ENCODE measurements around the gene MPDU1. TPM values are rescaled to one million over a fixed set of nuclear protein-coding genes. Genes with fewer than 3 reads are reported as not detected.

MPDU1 gene
- 114 to 148 TPM (median 118 TPM) in 5 replicates for total RNA-seq (2022; extraction: Qiagen RNA extraction)

DNA sequence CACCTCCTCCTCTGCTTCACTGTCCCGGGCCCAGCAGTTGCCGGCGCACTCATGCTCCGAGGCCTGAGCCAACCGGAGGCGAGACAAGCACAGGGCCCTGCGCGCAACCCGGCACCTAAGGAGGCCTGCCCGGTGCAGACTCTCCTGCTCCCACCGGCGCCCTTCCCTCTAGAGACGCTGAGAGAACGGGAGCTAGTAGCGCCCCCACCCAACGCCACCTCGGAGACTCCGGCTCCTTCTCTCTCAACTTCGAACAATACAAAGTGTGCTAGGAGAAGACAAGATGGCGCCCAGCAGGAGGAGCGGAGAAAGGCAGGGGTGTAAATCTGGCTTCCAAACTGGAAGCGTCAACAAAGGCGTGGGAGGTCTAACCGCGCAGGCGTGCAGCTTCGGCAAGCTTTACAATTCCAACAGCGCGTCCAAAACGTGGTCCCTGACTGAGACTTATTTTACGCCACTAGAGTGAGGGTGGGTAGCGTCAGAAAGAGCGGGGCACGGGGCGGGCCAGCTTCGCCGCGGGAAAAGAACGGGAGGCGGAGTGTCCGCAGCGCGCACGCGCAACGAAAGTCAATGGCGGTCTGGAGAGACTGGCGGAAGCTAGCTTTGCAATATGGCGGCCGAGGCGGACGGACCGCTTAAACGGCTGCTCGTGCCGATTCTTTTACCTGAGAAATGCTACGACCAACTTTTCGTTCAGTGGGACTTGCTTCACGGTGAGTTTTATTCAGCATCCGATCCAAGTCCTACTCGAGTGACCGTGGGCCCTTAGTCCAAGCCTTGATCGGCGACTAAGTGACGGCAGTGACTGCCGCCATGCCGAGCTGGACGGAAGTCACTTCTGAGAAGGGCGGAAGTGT, at the start of gene MPDU1:
TSS of gene MPDU1 (plus strand) at position 600 of the 857 bp plus-strand sequence. CDS start at position 611, 11 bp downstream.

DNA sequence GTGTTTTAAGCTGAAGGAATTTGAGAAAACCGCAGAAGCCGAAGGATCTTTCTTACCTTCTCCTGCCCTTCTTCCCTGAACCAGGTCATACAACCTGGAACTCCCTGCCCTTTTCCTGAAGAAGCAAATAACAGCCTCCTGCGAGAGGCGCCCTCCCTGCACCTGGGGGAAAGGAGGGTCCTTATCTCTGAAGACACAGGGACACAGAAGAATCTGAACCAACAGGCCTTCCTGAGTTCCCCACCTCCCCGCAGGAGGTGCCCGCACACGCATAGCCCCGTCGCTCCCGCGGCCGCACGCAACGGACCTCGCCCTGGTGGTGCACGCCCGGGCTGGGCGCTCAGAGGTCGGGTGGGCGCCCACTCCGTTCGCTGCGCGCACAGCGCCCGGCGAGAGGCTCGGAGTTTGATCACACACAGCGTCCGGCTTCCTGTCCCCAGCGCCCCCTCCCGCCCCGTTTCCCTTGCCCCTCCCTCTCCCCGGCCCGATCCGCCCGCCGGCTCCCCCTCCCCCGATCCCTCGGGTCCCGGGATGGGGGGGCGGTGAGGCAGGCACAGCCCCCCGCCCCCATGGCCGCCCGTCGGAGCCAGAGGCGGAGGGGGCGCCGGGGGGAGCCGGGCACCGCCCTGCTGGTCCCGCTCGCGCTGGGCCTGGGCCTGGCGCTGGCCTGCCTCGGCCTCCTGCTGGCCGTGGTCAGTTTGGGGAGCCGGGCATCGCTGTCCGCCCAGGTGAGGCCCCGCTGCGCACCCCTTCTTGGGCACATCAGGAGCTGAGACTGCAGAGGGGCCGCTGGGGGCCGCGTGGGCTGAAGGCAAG, 34.9 kb upstream of the MPDU1 start, which contains the start of gene TNFSF12:
TSS of gene TNFSF12 (plus strand) at position 474 of the 816 bp plus-strand sequence. CDS start at position 570, 96 bp downstream.

DNA sequence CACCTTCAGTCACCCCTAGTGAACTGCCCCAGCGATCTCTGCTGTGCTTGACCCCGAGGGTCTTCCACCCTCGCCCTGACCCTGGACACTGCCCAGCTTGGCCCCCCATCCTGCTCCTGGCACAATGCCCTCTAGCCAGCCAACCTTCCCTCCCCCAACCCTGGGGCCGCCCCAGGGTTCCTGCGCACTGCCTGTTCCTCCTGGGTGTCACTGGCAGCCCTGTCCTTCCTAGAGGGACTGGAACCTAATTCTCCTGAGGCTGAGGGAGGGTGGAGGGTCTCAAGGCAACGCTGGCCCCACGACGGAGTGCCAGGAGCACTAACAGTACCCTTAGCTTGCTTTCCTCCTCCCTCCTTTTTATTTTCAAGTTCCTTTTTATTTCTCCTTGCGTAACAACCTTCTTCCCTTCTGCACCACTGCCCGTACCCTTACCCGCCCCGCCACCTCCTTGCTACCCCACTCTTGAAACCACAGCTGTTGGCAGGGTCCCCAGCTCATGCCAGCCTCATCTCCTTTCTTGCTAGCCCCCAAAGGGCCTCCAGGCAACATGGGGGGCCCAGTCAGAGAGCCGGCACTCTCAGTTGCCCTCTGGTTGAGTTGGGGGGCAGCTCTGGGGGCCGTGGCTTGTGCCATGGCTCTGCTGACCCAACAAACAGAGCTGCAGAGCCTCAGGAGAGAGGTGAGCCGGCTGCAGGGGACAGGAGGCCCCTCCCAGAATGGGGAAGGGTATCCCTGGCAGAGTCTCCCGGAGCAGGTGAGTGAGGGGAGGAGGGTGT, 24.9 kb upstream of the MPDU1 start, which contains the start of gene TNFSF13:
TSS of gene TNFSF13 (plus strand) at position 207 of the 776 bp plus-strand sequence. CDS start at position 497, 290 bp downstream.

DNA sequence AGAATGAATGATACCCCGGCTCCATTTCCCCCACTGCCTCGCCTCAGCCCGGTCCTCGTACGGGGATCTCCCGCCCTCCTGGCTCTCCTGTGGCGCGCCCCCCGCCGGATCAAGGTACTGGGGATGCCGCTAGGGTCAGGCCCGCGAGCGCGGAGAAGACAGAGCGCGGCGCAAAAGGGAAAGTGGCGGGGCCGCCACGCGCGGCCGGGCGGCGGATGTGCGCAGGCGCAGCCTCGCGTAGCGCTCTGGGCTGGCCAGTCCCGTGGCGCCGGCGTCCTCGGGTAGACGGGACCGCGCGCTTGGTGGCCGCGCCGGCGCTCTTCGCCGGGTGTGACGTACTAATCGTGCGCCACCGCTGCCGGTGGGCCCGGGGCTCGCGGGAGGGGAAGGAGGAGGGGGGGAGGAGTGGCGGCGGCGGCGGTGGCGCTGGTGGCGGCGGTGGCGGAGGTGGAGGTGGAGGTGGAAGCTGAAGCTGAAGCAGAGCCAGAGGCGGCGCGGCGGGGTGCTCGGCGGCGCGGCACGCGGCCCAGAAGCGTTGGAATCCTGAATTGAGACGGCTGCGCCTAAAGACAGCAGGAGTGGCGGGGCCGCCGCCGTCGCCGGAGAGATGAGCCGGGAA, 22.0 kb upstream of the MPDU1 start, which contains the start of gene SENP3:
TSS of gene SENP3 (plus strand) at position 331 of the 619 bp plus-strand sequence. CDS start 1,158 bp downstream, outside the sequence.

DNA sequence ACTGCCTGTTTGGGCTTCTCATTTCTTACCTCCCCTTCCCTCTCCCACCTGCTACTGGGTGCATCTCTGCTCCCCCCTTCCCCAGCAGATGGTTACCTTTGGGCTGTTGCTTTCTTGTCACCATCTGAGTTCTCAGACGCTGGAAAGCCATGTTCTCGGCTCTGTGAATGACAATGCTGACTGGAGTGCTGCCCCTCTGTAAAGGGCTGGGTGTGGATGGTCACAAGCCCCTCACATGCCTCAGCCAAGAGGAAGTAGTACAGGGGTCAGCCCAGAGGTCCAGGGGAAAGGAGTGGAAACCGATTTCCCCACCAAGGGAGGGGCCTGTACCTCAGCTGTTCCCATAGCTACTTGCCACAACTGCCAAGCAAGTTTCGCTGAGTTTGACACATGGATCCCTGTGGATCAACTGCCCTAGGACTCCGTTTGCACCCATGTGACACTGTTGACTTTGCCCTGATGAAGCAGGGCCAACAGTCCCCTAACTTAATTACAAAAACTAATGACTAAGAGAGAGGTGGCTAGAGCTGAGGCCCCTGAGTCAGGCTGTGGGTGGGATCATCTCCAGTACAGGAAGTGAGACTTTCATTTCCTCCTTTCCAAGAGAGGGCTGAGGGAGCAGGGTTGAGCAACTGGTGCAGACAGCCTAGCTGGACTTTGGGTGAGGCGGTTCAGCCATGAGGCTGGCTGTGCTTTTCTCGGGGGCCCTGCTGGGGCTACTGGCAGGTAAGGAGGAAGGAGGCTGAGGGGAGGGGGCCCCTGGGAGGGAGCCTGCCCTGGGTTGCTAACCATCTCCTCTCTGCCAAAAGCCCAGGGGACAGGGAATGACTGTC, 4.4 kb upstream of the MPDU1 start, which contains the start of gene CD68:
TSS of gene CD68 (plus strand) at position 638 of the 833 bp plus-strand sequence. CDS start at position 678, 40 bp downstream.

DNA sequence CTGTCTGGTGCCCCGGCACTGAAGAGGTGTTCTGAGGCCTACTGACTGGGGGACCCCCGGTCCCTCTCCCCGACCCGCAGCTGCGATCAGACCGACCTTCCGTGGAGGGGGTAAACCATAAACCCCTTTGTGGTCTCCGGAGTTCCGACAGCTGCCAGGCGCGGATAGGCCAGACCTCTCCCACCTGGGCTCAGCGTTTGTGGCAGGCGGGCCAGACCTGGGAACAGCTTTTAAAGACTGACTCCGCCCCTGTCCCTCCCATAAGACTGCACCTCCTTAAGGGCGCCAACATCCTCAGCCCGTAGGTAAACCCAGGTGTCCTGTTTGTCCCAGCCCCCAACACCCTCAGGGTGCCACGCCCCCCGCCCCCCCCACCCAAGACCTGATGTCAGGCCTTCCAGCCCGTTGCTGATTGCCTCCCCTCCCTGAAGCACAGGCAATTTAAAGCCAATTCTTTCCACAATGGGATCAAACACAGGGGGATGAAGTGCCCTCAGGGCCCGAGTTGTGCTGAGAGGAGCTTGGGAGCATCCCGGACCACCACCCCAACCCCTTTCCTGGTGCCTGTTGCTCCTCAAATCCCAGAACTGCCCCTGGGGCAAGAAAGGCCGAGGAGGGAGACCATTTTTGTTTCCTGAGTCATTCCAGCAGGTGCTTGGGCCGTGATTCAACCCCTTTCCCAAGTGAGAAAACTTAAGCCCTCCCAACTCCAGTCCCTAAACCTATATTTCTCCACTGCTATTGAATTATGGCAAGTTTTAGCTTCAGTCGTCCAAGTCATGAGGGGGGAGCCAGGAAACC, 6.4 kb downstream of the MPDU1 start, which contains the start of gene SOX15:
TSS of gene SOX15 (minus strand) at position 204 of the 801 bp plus-strand sequence. CDS start 418 bp downstream, outside the sequence.

DNA sequence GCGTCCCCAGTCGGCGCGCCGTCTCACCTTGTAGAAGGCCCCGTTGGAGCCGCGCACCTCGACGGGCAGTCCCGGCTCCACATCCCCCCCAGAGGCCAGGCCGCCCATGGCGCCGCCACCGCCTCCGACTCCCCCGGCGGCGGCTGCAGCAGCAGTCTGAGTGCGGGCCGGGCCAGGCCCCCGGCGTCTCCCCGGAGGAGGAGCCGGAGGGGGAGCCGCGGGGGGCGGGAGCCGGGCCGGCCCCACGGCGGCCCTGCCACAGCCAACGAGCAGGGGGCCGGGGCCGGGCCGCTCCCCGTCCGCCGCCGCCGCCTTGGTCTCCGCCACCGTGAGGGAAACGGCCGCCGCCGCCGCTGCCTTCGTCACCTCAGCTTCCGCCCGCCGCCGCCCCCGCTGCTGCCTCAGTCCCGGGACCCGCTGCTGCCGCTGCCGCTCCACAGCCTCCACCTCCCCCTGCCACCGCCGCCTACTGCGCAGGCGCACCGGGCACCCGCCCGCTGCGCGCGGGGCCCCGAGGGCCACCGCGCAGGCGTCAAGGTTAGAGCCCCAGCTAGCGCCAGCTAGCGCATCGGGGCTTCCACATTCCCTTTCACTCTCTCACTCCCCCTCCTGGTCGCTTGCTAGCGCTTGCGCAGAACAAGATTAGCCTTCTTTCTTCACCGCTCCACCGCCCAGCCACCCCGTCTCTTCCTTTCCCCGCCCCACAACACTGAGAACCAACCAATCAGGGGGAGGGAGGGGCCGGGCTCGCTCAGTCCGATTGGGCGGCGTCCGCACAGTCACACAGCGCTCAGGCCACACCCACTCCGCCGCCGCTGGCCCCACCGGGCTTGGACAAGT, 31.0 kb downstream of the MPDU1 start, which contains the start of gene FXR2:
TSS of gene FXR2 (minus strand) at position 473 of the 840 bp plus-strand sequence. CDS start at position 108, 365 bp downstream.

DNA sequence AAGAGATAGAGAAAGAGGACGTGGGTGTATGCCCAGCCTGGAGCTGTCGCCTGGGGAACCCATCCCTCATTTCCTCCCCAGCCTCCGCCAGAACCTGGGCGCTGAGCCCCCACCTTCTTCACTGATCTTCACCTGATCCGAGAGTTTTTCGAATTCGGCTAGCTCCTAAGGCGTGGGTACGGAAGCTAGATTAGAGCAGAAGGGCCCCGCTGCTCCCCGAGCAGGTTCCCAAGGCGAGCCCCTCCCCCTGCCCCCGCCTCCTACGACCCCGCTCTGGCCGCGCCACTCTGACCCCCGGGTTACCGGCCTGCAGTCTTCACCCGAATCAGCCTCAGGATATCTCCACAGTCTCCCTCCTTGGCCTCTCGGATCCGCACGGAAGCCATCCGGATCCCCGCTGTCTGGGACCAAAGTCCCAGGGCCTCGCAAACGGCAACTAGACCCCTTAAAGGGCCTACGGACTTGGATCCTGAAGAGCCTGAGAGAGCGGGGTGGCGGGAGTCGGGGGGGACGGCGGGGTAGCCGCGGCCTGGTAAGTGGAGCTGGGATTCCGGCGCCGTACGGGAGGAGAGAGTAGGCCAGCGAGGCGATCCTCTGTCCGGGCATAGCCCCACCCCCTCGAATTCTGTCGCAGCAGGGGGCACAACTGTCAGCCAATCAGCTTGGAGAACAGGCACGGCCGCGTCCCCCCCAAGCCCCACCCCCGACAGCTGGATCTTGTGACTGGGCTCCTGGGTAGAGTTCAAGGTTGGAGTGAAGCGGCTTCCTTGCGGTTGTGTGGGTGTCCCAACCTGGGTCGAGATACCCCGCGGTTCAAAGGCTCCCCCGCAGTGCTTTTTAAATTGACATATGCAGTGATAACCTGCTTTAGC, 43.8 kb downstream of the MPDU1 start, which contains the start of gene SAT2:
TSS of gene SAT2 (minus strand) at position 572 of the 872 bp plus-strand sequence. CDS start at position 386, 186 bp downstream.

DNA sequence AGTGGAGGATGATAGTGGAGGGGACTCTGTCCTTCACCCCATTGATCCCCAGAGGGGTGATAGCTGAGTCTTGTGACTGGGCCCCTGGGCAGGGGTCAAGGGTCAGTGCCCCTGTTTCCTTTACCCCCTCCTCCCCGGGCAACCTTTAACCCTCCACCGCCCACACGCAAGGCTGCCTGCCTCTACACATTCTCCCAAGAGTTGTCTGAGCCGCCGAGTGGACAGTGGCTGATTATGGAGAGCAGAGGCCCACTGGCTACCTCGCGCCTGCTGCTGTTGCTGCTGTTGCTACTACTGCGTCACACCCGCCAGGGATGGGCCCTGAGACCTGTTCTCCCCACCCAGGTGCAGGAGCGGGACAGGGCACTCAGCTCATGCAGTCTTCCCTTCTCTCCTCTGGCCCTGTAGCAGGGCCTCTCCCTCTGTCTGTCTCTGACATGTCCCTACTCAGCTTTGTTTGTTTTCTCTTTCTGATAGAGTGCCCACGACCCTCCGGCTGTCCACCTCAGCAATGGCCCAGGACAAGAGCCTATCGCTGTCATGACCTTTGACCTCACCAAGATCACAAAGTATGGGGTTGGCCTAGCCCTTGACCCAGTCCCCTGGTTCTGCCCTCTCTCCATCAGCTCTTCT, 46.4 kb downstream of the MPDU1 start, which contains the start of gene SHBG:
TSS of gene SHBG (plus strand) at position 197 of the 633 bp plus-strand sequence. CDS start at position 235, 38 bp downstream.

Other genes with a start within 250 kb of the MPDU1 start
- gene ACAP1, start 247.3 kb upstream of the MPDU1 start, total RNA-seq (2022; extraction: Qiagen RNA extraction), result 2.7 to 6.9 TPM (median 5.1 TPM) in 5 replicates
- gene KCTD11, start 231.7 kb upstream of the MPDU1 start, total RNA-seq (2022; extraction: Qiagen RNA extraction), result 11.0 to 13.1 TPM (median 11.3 TPM) in 5 replicates
- gene TMEM95, start 228.7 kb upstream of the MPDU1 start, total RNA-seq (2022; extraction: Qiagen RNA extraction), result not detected in 5 replicates
- 1.2 to 1.8 TPM (median 1.4 TPM) in 5 replicates for gene TNK1, start 202.8 kb upstream of the MPDU1 start, total RNA-seq (2022; extraction: Qiagen RNA extraction)
- 37.1 to 48.8 TPM (median 43.3 TPM) in 5 replicates for gene PLSCR3, start 189.3 kb upstream of the MPDU1 start, total RNA-seq (2022; extraction: Qiagen RNA extraction)
- gene TMEM256, start 179.8 kb upstream of the MPDU1 start, total RNA-seq (2022; extraction: Qiagen RNA extraction), result 203 to 237 TPM (median 220 TPM) in 5 replicates
- 12.6 to 19.8 TPM (median 16.8 TPM) in 5 replicates for gene NLGN2, start 176.0 kb upstream of the MPDU1 start, total RNA-seq (2022; extraction: Qiagen RNA extraction)
- not detected in 5 replicates for gene SPEM1, start 163.5 kb upstream of the MPDU1 start, total RNA-seq (2022; extraction: Qiagen RNA extraction)
- not detected in 5 replicates for gene SPEM2, start 158.2 kb upstream of the MPDU1 start, total RNA-seq (2022; extraction: Qiagen RNA extraction)
- gene SPEM3, start 155.0 kb upstream of the MPDU1 start, total RNA-seq (2022; extraction: Qiagen RNA extraction), result not detected in 5 replicates
- 9.8 to 13.6 TPM (median 12.4 TPM) in 5 replicates for gene TMEM102, start 148.4 kb upstream of the MPDU1 start, total RNA-seq (2022; extraction: Qiagen RNA extraction)
- 0.82 to 1.3 TPM (median 0.82 TPM) in 5 replicates for gene FGF11, start 144.3 kb upstream of the MPDU1 start, total RNA-seq (2022; extraction: Qiagen RNA extraction)
- 8.2 to 10.6 TPM (median 8.6 TPM) in 5 replicates for gene CHRNB1, start 138.8 kb upstream of the MPDU1 start, total RNA-seq (2022; extraction: Qiagen RNA extraction)
- gene ZBTB4, start 104.2 kb upstream of the MPDU1 start, total RNA-seq (2022; extraction: Qiagen RNA extraction), result 20.5 to 25.6 TPM (median 24.4 TPM) in 5 replicates
- gene SLC35G6, start 102.4 kb upstream of the MPDU1 start, total RNA-seq (2022; extraction: Qiagen RNA extraction), result 0.07 TPM in 1 of 5 replicates, not detected in the others
- gene POLR2A, start 99.5 kb upstream of the MPDU1 start, total RNA-seq (2022; extraction: Qiagen RNA extraction), result 56.9 to 82.2 TPM (median 79.5 TPM) in 5 replicates
- gene TNFSF12, start 34.8 kb upstream of the MPDU1 start, total RNA-seq (2022; extraction: Qiagen RNA extraction), result 10.0 to 13.5 TPM (median 10.9 TPM) in 5 replicates
- 0.70 to 1.2 TPM (median 1.0 TPM) in 5 replicates for gene TNFSF13, start 25.1 kb upstream of the MPDU1 start, total RNA-seq (2022; extraction: Qiagen RNA extraction)
- gene SENP3, start 21.9 kb upstream of the MPDU1 start, total RNA-seq (2022; extraction: Qiagen RNA extraction), result 92.9 to 104 TPM (median 96.8 TPM) in 5 replicates
- 26.4 to 36.3 TPM (median 34.8 TPM) in 5 replicates for gene CD68, start 4.2 kb upstream of the MPDU1 start, total RNA-seq (2022; extraction: Qiagen RNA extraction)
- 0.16 to 0.52 TPM (median 0.34 TPM) in 5 replicates for gene SOX15, start 6.2 kb downstream of the MPDU1 start, total RNA-seq (2022; extraction: Qiagen RNA extraction)
- 51.9 to 59.1 TPM (median 57.7 TPM) in 5 replicates for gene FXR2, start 31.0 kb downstream of the MPDU1 start, total RNA-seq (2022; extraction: Qiagen RNA extraction)
- 64.6 to 86.2 TPM (median 81.5 TPM) in 5 replicates for gene SAT2, start 44.0 kb downstream of the MPDU1 start, total RNA-seq (2022; extraction: Qiagen RNA extraction)
- gene SHBG, start 46.3 kb downstream of the MPDU1 start, total RNA-seq (2022; extraction: Qiagen RNA extraction), result 0.31 to 0.69 TPM (median 0.67 TPM) in 5 replicates
- gene ATP1B2, start 67.1 kb downstream of the MPDU1 start, total RNA-seq (2022; extraction: Qiagen RNA extraction), result 0.08 to 0.45 TPM (median 0.10 TPM) in 5 replicates
- gene TP53, start 103.6 kb downstream of the MPDU1 start, total RNA-seq (2022; extraction: Qiagen RNA extraction), result 41.5 to 46.5 TPM (median 42.4 TPM) in 5 replicates
- gene WRAP53, start 104.6 kb downstream of the MPDU1 start, total RNA-seq (2022; extraction: Qiagen RNA extraction), result 32.1 to 42.0 TPM (median 40.9 TPM) in 5 replicates
- 1.1 to 1.3 TPM (median 1.2 TPM) in 5 replicates for gene EFNB3, start 121.3 kb downstream of the MPDU1 start, total RNA-seq (2022; extraction: Qiagen RNA extraction)
- 0.01 to 0.02 TPM (median 0.01 TPM) in 4 of 5 replicates, not detected in the other for gene DNAH2, start 133.9 kb downstream of the MPDU1 start, total RNA-seq (2022; extraction: Qiagen RNA extraction)

All from A549 treated with Mapracorat at 1 μM for 4 hours (cell line).